Right lobe of liver (tissue), 4 donors: ENCODE results near the gene RTF2.

Experiments
- CTCF ChIP-seq, 4 donors: fragments of 200-600 bp in 3 of 4; fragments of 450-650 bp in 1 of 4; IDR thresholded peaks; one replicate each; pipeline versions ENCODE4 v1.5.1 to v1.8.0; 2016 to 2022; ENCODE audit warnings: antibody characterized with exemption in 4 of 4, mild to moderate bottlenecking in 2 of 4
- POLR2A ChIP-seq: fragments of 450-650 bp; IDR thresholded peaks from one replicate; pipeline ENCODE4 v1.6.1; 2017; ENCODE audit warnings: antibody characterized with exemption, mild to moderate bottlenecking
- donor health status: DM: no; HTN: no; CAD: no.
- donor health status: DM: no; HTN: no; CAD: no.
- donor health status: DM: no; HTN: yes; CAD: no.

- TF ChIP-seq CTCF (IDR thresholded peaks at IDR 0.05) (no peak), POLR2A (no peak)
Measured at GRCh38 chr20:56511926-56512325, 43.5 kb downstream of the RTF2 start.
